Activated T-helper 17 cell treated with anti-CD3 and anti-CD28 coated beads, Interleukin-2, amount 50 U/mL, for 72 hours (primary cell): Measurements from ENCODE around the gene PTPN7. TPM values are rescaled to one million over a fixed set of nuclear protein-coding genes. Genes with fewer than 3 reads are reported as not detected.
A peak's percentile ranks its signal among the peaks of the same experiment; 100 is the strongest.
"Not testable (repeated sequence)": the region's sequence is repeated elsewhere in the genome, so short reads cannot be mapped to it uniquely, and the experiment has no call there.

Source experiments
- ATAC-seq: fragments of 150-1000 bp; cut with Tn5 transposase; replicated peaks from 2 replicates; pipeline ENCODE4 v1.10.0; 2021; ENCODE audit warnings: mild to moderate bottlenecking, moderate library complexity
- H3K27ac Mint-ChIP-seq: one replicate; pipeline ENCODE4 v1.8.0; 2022; ENCODE audit warnings: mixed read lengths
- H3K27me3 Mint-ChIP-seq: one replicate; pipeline ENCODE4 v1.8.0; 2022; ENCODE audit warnings: mixed read lengths
- H3K36me3 Mint-ChIP-seq: one replicate; pipeline ENCODE4 v1.8.0; 2022; ENCODE audit warnings: low read depth, mild to moderate bottlenecking, mixed read lengths
- H3K4me1 Mint-ChIP-seq: one replicate; pipeline ENCODE4 v1.8.0; 2022; ENCODE audit warnings: mixed read lengths
- H3K4me3 Mint-ChIP-seq: one replicate; pipeline ENCODE4 v1.8.0; 2022; ENCODE audit warnings: mild to moderate bottlenecking, mixed read lengths
- H3K9me3 Mint-ChIP-seq: one replicate; pipeline ENCODE4 v1.8.0; 2022; ENCODE audit warnings: mixed read lengths
- total RNA-seq, 2 donors: library from RNA; stranded (reverse); gene quantifications; one replicate each; pipeline ENCODE4 v1.2.3, GENCODE V29; 2022

Gene PTPN7
- total RNA-seq, 2 donors from 2014 or later: 238 to 281 TPM

DNA sequence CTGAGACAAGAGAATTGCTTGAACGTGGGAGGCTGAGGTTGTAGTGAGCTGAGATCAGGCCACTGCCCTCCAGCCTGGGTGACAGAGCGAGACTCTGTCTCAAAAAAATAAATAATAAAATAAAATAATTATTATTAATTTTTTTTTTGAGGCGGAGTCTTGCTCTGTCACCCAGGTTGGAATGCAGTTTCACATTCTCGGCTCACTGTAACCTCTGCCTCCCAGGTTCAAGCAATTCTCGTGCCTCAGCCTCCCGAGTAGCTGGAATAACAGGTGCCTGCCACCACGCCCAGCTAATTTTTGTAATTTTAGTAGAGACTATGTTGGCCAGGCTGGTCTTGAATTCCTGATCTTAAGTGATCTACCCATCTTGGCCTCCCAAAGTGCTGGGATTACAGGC is 48.8 kb downstream of the PTPN7 start:
- not testable (repeated sequence) for H3K27me3 Mint-ChIP-seq, ATAC-seq, H3K4me3 Mint-ChIP-seq, H3K36me3 Mint-ChIP-seq, H3K9me3 Mint-ChIP-seq, H3K27ac Mint-ChIP-seq, H3K4me1 Mint-ChIP-seq

DNA sequence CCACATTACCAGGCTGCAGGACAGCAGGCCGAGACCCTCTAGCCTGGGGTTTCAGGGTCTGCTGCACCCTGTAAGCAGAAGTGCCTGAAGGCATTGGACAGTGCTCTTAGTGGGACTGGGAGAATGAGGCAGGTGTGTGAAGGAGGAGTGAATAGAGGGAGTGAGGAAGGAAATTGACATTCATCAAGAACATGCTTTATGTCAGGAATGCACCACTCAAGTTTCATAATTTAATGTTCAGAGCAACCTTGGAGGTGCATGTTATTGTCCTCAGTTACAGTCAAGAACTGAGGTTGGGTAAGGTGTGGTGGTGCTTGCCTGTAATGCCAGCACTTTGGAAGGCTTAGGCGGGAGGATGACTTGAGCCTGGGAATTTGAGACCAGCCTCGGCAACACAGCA is 49.4 kb downstream of the PTPN7 start:
- Mint-ChIP-seq H3K27ac (no peak overlapping the region), H3K4me1 (no peaks in the 10 kb centered on the region), H3K9me3 (no peaks in the 10 kb centered on the region), H3K27me3 (no peaks in the 10 kb centered on the region), H3K4me3 (no peak overlapping the region), H3K36me3 (no peaks in the 10 kb centered on the region)
- ATAC-seq: no peak

DNA sequence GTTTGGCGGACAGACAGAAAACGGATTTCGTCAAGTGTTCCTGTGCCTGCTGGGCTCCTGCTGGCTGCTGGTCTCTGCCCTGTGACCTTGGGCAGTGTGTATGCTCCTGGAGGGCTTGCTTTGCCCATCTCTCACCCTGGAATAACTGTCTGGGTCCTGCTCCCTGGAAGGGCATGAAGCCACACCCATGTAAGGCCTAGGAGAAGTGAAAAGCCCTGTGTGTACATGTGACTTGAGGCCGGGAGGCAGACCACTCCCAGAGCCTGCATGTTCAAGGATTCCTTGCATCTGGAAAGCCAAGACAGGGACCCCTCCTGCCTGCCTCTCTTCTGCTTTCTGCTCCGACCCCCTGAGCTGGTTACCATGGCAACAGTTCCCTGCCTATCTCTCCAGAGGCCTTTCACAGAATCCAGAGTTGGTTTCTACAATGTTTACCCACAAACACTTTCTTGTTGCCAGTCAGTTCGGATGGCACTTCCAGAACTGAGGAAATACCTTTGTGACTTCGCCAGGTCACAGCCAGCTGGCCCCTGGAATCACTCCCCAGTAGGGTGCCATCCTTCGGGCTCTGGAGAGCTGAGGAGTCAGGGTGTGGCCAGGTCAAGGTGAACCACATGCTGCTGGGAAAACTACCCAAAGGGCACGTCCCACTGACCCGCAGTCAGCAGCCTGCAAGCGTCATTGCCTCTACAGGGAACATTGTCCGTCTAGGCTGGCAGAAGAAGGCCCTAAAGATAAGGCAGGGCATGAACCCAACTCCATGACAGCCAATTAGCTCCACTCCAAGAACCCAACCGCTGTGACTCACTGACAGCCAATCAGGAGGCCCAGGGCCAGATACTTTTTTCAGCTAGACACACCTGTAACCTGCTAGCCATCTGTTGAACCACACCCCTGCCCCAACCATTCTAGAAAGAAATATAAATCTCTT is 52.3 kb downstream of the PTPN7 start:
- peaks cover 4% of the 10 kb centered on the region for H3K27me3 Mint-ChIP-seq
- H3K4me3 Mint-ChIP-seq: no peak overlapping the region
- no peak overlapping the region for H3K27ac Mint-ChIP-seq
- no peaks in the 10 kb centered on the region for H3K4me1 Mint-ChIP-seq
- no peak for ATAC-seq
- no peaks in the 10 kb centered on the region for H3K9me3 Mint-ChIP-seq
- no peaks in the 10 kb centered on the region for H3K36me3 Mint-ChIP-seq

DNA sequence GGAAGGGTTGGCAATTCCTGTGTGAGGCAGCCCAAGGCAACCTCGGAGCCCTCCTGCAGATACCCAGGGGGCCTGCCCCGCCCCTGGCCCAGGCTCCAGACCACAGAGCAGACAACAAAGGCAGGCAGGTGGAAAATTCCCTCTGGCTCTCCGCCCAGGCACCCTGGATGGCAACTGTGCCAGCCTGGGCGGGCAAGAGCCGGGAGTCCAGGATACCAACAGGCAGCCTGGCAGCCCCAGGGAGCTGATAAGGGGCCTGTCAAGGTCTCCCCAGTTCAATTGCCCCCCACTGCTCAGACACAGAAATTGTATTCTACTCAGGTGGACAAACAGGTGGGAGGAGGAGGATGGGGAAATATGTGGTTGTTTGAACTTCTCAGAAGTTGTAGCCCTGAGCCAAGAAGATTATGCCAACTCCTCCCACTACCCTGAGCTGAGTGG is 53.1 kb downstream of the PTPN7 start:
- no peak overlapping the region for H3K27ac Mint-ChIP-seq
- H3K9me3 Mint-ChIP-seq: no peaks in the 10 kb centered on the region
- H3K4me3 Mint-ChIP-seq: no peak overlapping the region
- H3K4me1 Mint-ChIP-seq: no peaks in the 10 kb centered on the region
- no peak for ATAC-seq
- peaks cover 4% of the 10 kb centered on the region for H3K27me3 Mint-ChIP-seq
- H3K36me3 Mint-ChIP-seq: no peaks in the 10 kb centered on the region

DNA sequence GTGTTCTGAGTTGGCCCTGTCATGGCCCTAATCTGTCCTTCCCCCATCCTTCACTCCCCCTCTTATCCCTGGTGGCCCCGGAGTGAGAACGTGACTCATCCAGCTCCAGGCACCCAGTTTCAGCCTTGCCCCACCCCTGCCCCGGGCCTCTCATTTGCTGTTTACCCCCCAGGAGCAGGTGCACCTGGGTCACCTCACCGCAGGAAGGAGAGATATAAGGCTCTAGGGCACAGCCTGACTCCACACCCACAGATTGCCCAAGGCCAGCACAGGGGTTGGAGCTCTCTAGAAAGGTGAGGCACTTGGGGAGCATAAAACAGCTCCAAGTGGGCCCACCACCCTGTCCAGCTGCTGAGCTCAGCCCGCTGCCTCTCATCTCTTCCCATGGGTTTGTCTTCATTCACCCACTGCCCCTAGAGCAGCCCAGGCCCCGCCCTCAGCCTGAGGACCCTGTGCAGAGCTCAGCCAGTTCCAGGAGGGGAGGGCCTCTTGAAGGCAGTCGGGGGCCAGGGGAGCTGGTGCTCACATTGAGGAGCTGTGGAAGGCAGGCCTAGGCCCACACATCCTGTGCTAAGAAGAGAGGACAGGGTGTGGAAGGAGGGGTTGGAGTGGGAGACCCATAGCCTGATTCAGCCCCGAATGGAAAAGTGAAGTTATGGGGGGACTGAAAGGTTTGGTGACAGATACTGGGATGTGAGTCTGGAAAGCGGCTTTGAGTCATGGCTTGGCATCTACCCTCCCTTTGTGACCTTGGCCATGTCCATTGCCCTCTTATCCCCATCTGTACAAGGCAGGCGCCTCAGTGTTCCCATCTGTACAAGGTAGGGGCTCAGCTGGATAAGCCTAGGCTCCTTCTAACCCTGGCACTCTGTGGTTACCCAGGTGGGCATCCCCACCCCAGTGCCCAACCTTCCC is 53.8 kb downstream of the PTPN7 start:
- Mint-ChIP-seq H3K27me3 (peaks cover 4% of the 10 kb centered on the region), H3K4me1 (no peaks in the 10 kb centered on the region), H3K27ac (no peak overlapping the region), H3K36me3 (no peaks in the 10 kb centered on the region), H3K4me3 (no peak overlapping the region), H3K9me3 (no peaks in the 10 kb centered on the region)
- ATAC-seq: no peak

DNA sequence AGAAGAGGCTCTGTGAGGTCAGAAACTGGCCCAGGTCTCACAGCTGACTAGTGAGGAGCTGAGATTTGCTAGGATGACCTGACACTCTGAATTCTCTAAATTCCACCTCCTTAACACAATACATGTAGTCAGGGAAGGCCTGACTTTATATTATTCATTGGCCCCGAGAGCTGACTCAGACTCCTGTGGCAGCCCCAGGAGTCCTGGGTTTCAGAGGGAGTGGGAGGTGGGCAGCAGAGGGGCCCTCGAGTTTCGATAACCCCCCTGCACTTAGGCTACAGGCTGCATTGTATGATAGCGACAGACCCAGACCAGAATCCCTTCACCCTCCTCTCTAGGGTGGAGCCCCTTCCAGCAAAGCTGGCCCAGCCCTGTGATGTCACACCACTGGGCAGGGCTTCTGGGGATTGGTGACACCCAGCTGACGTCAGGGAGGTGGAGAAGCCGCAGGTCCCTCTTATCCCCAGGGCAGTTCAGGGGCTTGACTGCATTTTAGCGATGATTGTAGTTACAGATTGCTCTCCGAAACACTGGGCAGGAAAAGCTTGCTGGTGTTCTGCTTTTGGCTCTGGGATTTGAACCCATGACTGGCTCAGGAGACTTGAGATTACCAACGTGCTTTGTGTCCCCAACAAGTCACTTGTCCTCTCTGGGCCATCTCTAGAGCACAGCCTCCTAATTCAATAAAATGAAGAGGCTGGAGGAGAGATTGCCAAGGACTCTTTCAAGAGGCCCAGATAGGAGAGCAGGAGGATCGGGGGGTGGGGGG is 54.6 kb downstream of the PTPN7 start:
- H3K27me3 Mint-ChIP-seq: peaks cover 4% of the 10 kb centered on the region
- no peak overlapping the region for H3K27ac Mint-ChIP-seq
- peak; percentile 67 for ATAC-seq
- no peaks in the 10 kb centered on the region for H3K4me1 Mint-ChIP-seq
- no peak overlapping the region for H3K4me3 Mint-ChIP-seq
- no peaks in the 10 kb centered on the region for H3K36me3 Mint-ChIP-seq
- no peaks in the 10 kb centered on the region for H3K9me3 Mint-ChIP-seq

DNA sequence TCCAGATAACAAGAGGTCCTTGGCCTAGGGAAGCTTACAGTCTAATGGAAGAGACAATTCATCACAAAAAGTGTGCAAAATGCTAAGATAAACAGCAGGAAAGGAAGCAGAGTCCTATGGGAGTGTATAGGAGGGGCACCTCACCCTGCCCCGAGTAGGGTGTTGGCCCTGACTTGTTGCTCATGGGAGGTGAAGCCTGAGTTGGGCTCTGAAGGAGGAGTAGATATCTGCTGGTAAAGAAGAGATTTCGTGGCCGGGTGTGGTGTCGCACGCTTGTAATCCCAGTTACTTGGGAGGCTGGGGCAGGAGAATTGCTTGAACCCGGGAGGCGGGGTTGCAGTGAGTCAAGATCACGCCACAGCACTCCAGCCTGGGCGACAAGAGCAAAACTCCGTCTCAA is 56.3 kb downstream of the PTPN7 start:
- ATAC-seq: no peak
- Mint-ChIP-seq H3K9me3 (no peaks in the 10 kb centered on the region), H3K4me3 (no peak overlapping the region), H3K36me3 (no peaks in the 10 kb centered on the region), H3K27me3 (peaks cover 4% of the 10 kb centered on the region), H3K4me1 (no peaks in the 10 kb centered on the region), H3K27ac (no peak overlapping the region)

DNA sequence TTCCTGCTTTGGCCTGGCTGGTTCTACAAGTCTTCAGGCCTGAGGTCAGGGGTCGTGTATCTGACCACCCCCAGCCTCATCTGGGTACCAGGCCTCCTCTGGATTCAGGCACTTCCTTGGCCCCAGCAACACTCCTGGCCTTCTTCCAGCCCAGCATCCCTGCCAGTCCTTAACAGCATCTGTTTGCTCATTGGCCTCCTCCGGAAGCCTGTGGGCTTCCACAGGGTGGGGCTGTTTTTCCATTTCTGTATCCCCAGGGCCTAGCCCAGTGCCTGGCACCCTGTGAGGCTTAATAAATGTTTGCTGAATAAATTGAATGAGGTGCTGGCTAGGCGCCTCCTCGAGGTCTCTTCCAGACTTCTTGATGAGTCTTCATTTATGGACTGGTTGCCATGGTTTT is 59.2 kb downstream of the PTPN7 start:
- Mint-ChIP-seq H3K9me3 (no peaks in the 10 kb centered on the region), H3K4me1 (no peaks in the 10 kb centered on the region), H3K27ac (no peak overlapping the region), H3K36me3 (no peaks in the 10 kb centered on the region), H3K27me3 (peaks cover 4% of the 10 kb centered on the region), H3K4me3 (no peak overlapping the region)
- no peak for ATAC-seq

Other genes starting within 250 kb of the PTPN7 start
- gene LMOD1, start 214.1 kb downstream of the PTPN7 start, total RNA-seq: not detected
- 10 to 100 TPM; 40.5 to 93.4 TPM for gene TIMM17A, start 205.1 kb downstream of the PTPN7 start, total RNA-seq
- 10 to 100 TPM; 36.9 to 39.8 TPM for gene RNPEP, start 178.0 kb downstream of the PTPN7 start, total RNA-seq
- gene ELF3, start 150.0 kb downstream of the PTPN7 start, total RNA-seq: under 1 TPM; 0.32 to 0.64 TPM
- gene GPR37L1, start 37.7 kb downstream of the PTPN7 start, total RNA-seq: not detected
- 10 to 100 TPM; 43.6 to 51.4 TPM for gene ARL8A, start 15.9 kb downstream of the PTPN7 start, total RNA-seq
- under 1 TPM in 1 of 2 donors, not detected in 1; 0.21 TPM for gene LGR6, start 33.2 kb upstream of the PTPN7 start, total RNA-seq
- gene UBE2T, start 181.3 kb upstream of the PTPN7 start, total RNA-seq: 10 to 100 TPM; 59.7 to 83.7 TPM
- 10 to 100 TPM; 21.6 to 26.0 TPM for gene PPP1R12B, start 188.1 kb upstream of the PTPN7 start, total RNA-seq